GM12878 (cell line): ENCODE results near the gene SMPDL3B. TPM values are rescaled to one million over a fixed set of nuclear protein-coding genes. Genes with fewer than 3 reads are reported as not detected.

Experiments used
- ATAC-seq: fragments of 200-7000 bp; cut with Tn5 transposase; 3 replicates; pipeline ENCODE4 v1.9.1; 2020; ENCODE audit warnings: mild to moderate bottlenecking, moderate library complexity
- BruUV-seq: library from RNA; stranded (reverse); fragments of 400-500 nt; replicated peaks from 2 replicates; lab custom pipeline; 2021; lab: Mats Ljungman, UMichigan
- CTCF ChIA-PET: fragments of 300-600 bp; sonication (Branson Sonifier 250); formaldehyde crosslinking; extraction: SDS; loops from one replicate; lab custom pipeline; 2021; ENCODE audit warnings: inconsistent platforms; lab: Yijun Ruan, JAX
- POLR2A ChIA-PET: fragments of 350-600 bp; formaldehyde crosslinking; extraction: SDS; loops from one replicate; lab custom pipeline; 2021; ENCODE audit warnings: inconsistent platforms; lab: Charles Lee
- RAD21 ChIA-PET: fragments of 300-600 bp; sonication (Branson Sonifier 250); formaldehyde crosslinking; loops from one replicate; lab custom pipeline; 2023; ENCODE audit warnings: antibody characterized with exemption; ENCODE audit not compliant: unreplicated experiment; lab: Charles Lee
- SMC1A ChIA-PET: fragments of 300-600 bp; sonication (Branson Sonifier 250); formaldehyde crosslinking; loops from one replicate; lab custom pipeline; 2023; ENCODE audit not compliant: unreplicated experiment, uncharacterized antibody; lab: Charles Lee
- DNase-seq: peaks from one replicate; pipeline ENCODE4 v3.0.0-alpha.2; 2011; ENCODE audit warnings: low read depth, low spot score
- FAIRE-seq: peaks from 3 replicates; lab custom pipeline; 2011; peaks lifted over from hg19 to GRCh38; lab: Jason Lieb, UNC
- H2AFZ ChIP-seq: 2 replicates; pipeline ENCODE4 v1.6.0; 2011; ENCODE audit warnings: low read depth, low read length, control low read depth; ENCODE audit not compliant: control insufficient read depth
- H3K27ac ChIP-seq: 2 replicates; pipeline ENCODE4 v1.5.1; 2011; ENCODE audit warnings: control low read depth; ENCODE audit not compliant: control insufficient read depth, insufficient read depth
- H3K27me3 ChIP-seq, 2 experiments: replicated peaks in 1 of 2; 2 replicates each; pipeline versions ENCODE4 v1.6.0 to v1.6.1; 2011; ENCODE audit warnings: low read length in 1 of 2; ENCODE audit not compliant: control insufficient read depth in 2 of 2, insufficient read depth in 2 of 2
- H3K36me3 ChIP-seq, 2 experiments: 2 replicates each; pipeline ENCODE4 v1.5.1; 2011; ENCODE audit warnings: low read length in 1 of 2; ENCODE audit not compliant: control insufficient read depth in 2 of 2, insufficient read depth in 2 of 2
- H3K4me1 ChIP-seq: 2 replicates; pipeline ENCODE4 v1.6.1; 2011; ENCODE audit warnings: mild to moderate bottlenecking, low read length, moderate library complexity, mixed read lengths; ENCODE audit not compliant: control insufficient read depth, insufficient read depth
- H3K4me2 ChIP-seq: 2 replicates; pipeline ENCODE4 v1.6.0; 2011; ENCODE audit warnings: control low read depth; ENCODE audit not compliant: control insufficient read depth, insufficient read depth
- H3K4me3 ChIP-seq: fragments of 200-600 bp; sonication (generic); 2 replicates; pipeline ENCODE4 v1.5.1; 2016
- H3K79me2 ChIP-seq: 2 replicates; pipeline ENCODE4 v1.6.0; 2011; ENCODE audit warnings: low read length; ENCODE audit not compliant: control insufficient read depth, insufficient read depth
- H3K9ac ChIP-seq: 2 replicates; pipeline ENCODE4 v1.8.0; 2011; ENCODE audit warnings: low read length, control low read depth, mixed read lengths; ENCODE audit not compliant: control insufficient read depth, insufficient read depth
- H3K9me3 ChIP-seq: replicated peaks from 3 replicates; pipeline ENCODE4 v1.5.1; 2011; ENCODE audit warnings: mild to moderate bottlenecking, low read length; ENCODE audit not compliant: control insufficient read depth, insufficient read depth
- H4K20me1 ChIP-seq: 2 replicates; pipeline ENCODE4 v1.6.0; 2011; ENCODE audit not compliant: control insufficient read depth, insufficient read depth
- BACH1 ChIP-seq: fragments of 450-650 bp; IDR thresholded peaks from 2 replicates; pipeline ENCODE4 v1.6.1; 2017; ENCODE audit warnings: mild to moderate bottlenecking, borderline replicate concordance
- HCFC1 ChIP-seq: fragments of 150-350 bp; IDR thresholded peaks from 2 replicates; pipeline ENCODE4 v1.6.1; 2014; ENCODE audit warnings: low read length
- IKZF2 ChIP-seq, 2 experiments: fragments of 450-650 bp; IDR thresholded peaks; 2 replicates each; pipeline ENCODE4 v1.6.1; 2017; ENCODE audit warnings: mild to moderate bottlenecking in 2 of 2, moderate library complexity in 2 of 2
- IRF4 ChIP-seq: IDR thresholded peaks from 2 replicates; pipeline ENCODE4 v1.6.1; 2011; ENCODE audit warnings: low read depth, low read length
- MTA3 ChIP-seq: IDR thresholded peaks from 2 replicates; pipeline ENCODE4 v1.6.1; 2012; ENCODE audit warnings: low read length, inconsistent platforms, borderline replicate concordance
- MXI1 ChIP-seq: fragments of 150-350 bp; IDR thresholded peaks from 2 replicates; pipeline ENCODE4 v1.6.1; 2011; ENCODE audit warnings: low read depth, mild to moderate bottlenecking, inconsistent platforms, low read length, improper control_type of control experiment
- NKRF ChIP-seq: fragments of 450-650 bp; conservative IDR thresholded peaks from 2 replicates; pipeline ENCODE4 v1.6.1; 2017; ENCODE audit warnings: mild to moderate bottlenecking, moderate library complexity
- RUNX3 ChIP-seq: IDR thresholded peaks from 2 replicates; pipeline ENCODE4 v1.6.1; 2012; ENCODE audit warnings: low read length, inconsistent platforms
- SMAD1 ChIP-seq: fragments of 450-650 bp; IDR thresholded peaks from 2 replicates; pipeline ENCODE4 v1.6.1; 2018; ENCODE audit warnings: mild to moderate bottlenecking, low read depth; ENCODE audit not compliant: partially characterized antibody
- SP1 ChIP-seq: IDR thresholded peaks from one replicate; pipeline ENCODE4 v1.6.1; 2011; ENCODE audit warnings: low read depth, low read length
- SREBF2 ChIP-seq: IDR thresholded peaks from 2 replicates; pipeline ENCODE4 v1.6.1; 2012; ENCODE audit warnings: mild to moderate bottlenecking, low read length
- TCF7 ChIP-seq: IDR thresholded peaks from 2 replicates; pipeline ENCODE4 v1.6.1; 2014; ENCODE audit warnings: antibody characterized with exemption, borderline replicate concordance
- ZBTB4 ChIP-seq: fragments of 450-650 bp; formaldehyde crosslinking; IDR thresholded peaks from 2 replicates; pipeline ENCODE4 v1.4.0; 2022; ENCODE audit warnings: mild to moderate bottlenecking, moderate library complexity
- WGBS: methylation state at CpG from one replicate; pipeline ENCODE4 v1.1.6; 2016; ENCODE audit warnings: low lambda C conversion rate; ENCODE audit not compliant: insufficient replicate concordance, insufficient coverage; ENCODE audit errors: missing lambda C conversion rate; 5-methylcytosine and 5-hydroxymethylcytosine counted together
- in situ Hi-C: fragments of 300-500 bp; cut with MboI; formaldehyde crosslinking; loops from 9 replicates; pipeline ENCODE4 v1.14.3; 2018; ENCODE audit warnings: mixed read lengths
- intact Hi-C: fragments of 100-400 bp; cut with micrococcal nuclease; formaldehyde crosslinking; loops from one replicate; pipeline ENCODE4 v1.14.2; 2022; ENCODE audit not compliant: unreplicated experiment
- polyA plus RNA-seq, 11 experiments: library from polyadenylated mRNA; depleted of rRNA in 4 of 11; unstranded in 6 of 11; stranded (reverse) in 5 of 11; fragments of >200 nt; fragmentation: Nextera tagmentation in 4 of 11; fragmentation: Illumina TruSeq in 1 of 11; extraction: Ambion mirVana in 4 of 11; extraction: Trizol in 1 of 11; gene quantifications; 1 replicate in 1 of 11; 2 replicates in 10 of 11; pipeline versions ENCODE4 v1.2.1 to v1.2.3, GENCODE V29; 2011 to 2016; ENCODE audit warnings: inconsistent platforms in 2 of 11, missing spikeins in 2 of 11, low read depth in 1 of 11
- total RNA-seq, 4 experiments: library from RNA; depleted of rRNA in 3 of 4; stranded (reverse); fragments of >200 nt in 3 of 4; fragmentation: Illumina TruSeq in 1 of 4; extraction: Trizol in 1 of 4; gene quantifications; 2 replicates each; pipeline versions ENCODE4 v1.2.1 to v1.2.3, GENCODE V29; 2013 to 2021
- TF ChIP-seq, protein P1 (sequence below): fragments of 450-650 bp; IDR thresholded peaks from 2 replicates; pipeline ENCODE4 v1.6.1; 2016; ENCODE audit warnings: mild to moderate bottlenecking, moderate library complexity, borderline replicate concordance

The SMPDL3B gene
- total and polyA plus RNA-seq, 10 of the 15 experiments (the other 5 are each of a cell fraction or from before 2014, with no cell fraction given), result 0.56 to 2.7 (median 1.0) TPM

- TF ChIP-seq IRF4 (no peak), RUNX3 (no peak), HCFC1 (no peak), MXI1 (no peak)
- TF ChIP-seq, protein P1, sequence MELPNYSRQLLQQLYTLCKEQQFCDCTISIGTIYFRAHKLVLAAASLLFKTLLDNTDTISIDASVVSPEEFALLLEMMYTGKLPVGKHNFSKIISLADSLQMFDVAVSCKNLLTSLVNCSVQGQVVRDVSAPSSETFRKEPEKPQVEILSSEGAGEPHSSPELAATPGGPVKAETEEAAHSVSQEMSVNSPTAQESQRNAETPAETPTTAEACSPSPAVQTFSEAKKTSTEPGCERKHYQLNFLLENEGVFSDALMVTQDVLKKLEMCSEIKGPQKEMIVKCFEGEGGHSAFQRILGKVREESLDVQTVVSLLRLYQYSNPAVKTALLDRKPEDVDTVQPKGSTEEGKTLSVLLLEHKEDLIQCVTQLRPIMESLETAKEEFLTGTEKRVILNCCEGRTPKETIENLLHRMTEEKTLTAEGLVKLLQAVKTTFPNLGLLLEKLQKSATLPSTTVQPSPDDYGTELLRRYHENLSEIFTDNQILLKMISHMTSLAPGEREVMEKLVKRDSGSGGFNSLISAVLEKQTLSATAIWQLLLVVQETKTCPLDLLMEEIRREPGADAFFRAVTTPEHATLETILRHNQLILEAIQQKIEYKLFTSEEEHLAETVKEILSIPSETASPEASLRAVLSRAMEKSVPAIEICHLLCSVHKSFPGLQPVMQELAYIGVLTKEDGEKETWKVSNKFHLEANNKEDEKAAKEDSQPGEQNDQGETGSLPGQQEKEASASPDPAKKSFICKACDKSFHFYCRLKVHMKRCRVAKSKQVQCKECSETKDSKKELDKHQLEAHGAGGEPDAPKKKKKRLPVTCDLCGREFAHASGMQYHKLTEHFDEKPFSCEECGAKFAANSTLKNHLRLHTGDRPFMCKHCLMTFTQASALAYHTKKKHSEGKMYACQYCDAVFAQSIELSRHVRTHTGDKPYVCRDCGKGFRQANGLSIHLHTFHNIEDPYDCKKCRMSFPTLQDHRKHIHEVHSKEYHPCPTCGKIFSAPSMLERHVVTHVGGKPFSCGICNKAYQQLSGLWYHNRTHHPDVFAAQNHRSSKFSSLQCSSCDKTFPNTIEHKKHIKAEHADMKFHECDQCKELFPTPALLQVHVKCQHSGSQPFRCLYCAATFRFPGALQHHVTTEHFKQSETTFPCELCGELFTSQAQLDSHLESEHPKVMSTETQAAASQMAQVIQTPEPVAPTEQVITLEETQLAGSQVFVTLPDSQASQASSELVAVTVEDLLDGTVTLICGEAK, result no peak
Observed at GRCh38 chr1:27990920-27991537, 56.2 kb downstream of the SMPDL3B start (continued).

DNA sequence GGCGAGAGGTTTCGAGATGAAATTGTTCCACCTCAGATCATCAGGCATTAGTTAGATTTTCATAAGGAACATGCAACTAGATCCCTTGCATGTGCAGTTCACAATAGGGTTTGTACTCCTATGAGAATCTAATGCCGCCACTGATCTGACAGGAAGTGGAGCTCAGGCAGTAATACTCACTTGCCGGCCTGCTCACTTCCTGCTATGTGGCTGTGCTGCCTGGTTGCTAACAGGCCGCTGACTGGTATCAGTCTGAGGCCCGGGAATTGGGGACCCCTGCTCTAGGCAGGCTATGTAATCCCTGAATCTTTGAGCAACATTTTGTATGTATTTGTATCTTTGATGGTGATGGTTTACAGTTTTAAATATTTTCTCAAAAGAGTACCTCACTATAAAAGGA, 57.5 kb downstream of the SMPDL3B start:
- ChIA-PET RAD21 (interaction anchor here (1.0 kb wide), 1 partner anchor 134 kb away, joined by 3 read pairs; no protein-coding TSS in a partner anchor), POLR2A (interaction anchor here (1.5 kb wide), 1 partner anchor 93 kb away, joined by 3 read pairs; no protein-coding TSS in a partner anchor), SMC1A (interaction anchor here (1.8 kb wide), 1 partner anchor 28 kb away, joined by 6 read pairs; no protein-coding TSS in a partner anchor), CTCF (interaction anchor here (1.3 to 1.5 kb wide), 2 partner anchors 52 to 216 kb away, joined by 3 to 5 read pairs; no protein-coding TSS in a partner anchor)
- no peaks in the 10 kb centered on the region for H3K4me1 ChIP-seq
- H3K9ac ChIP-seq, result no peak overlapping the region
- no TSS peak for BruUV-seq
- H3K27ac ChIP-seq, result no peak overlapping the region
- in situ Hi-C loops, result no loop called here
- no peaks in the 10 kb centered on the region for H4K20me1 ChIP-seq
- intact Hi-C loops, result no loop called here
- DNase-seq, result no peak
- WGBS, result 83% methylated on average over 6 of the region's 6 CpGs
- H3K9me3 ChIP-seq, result no peaks in the 10 kb centered on the region
- H3K4me2 ChIP-seq, result no peak overlapping the region
- H3K27me3 ChIP-seq, result no peaks in the 10 kb centered on the region
- H2AFZ ChIP-seq, result no peak overlapping the region
- no peak for FAIRE-seq
- ATAC-seq, result no peak
- no peak overlapping the region for H3K4me3 ChIP-seq
- H3K36me3 ChIP-seq, result peaks cover 12 to 37% of the 10 kb centered on the region in 2 experiments
- no peaks in the 10 kb centered on the region for H3K79me2 ChIP-seq
- no peak for TF ChIP-seq SMAD1
- no peak for TF ChIP-seq NKRF
- no peak for TF ChIP-seq BACH1
- no peak for TF ChIP-seq ZBTB4 (CRISPR knock-in tag)
- TF ChIP-seq TCF7, result no peak
- no peak for TF ChIP-seq SP1
- TF ChIP-seq SREBF2, result no peak
- no peak for TF ChIP-seq IKZF2 (IDR thresholded peaks at IDR 0.05)
- TF ChIP-seq MTA3, result no peak
